Loucy (cell line): ENCODE results near the gene ACSM5.
"Not testable (repeated sequence)": the region's sequence is repeated elsewhere in the genome, so short reads cannot be mapped to it uniquely, and the experiment has no call there.

Source experiments
- H2AFZ ChIP-seq: fragments of 200-600 bp; sonication (generic); 2 replicates; pipeline ENCODE4 v1.6.0; 2016; ENCODE audit warnings: antibody characterized with exemption, mild to moderate bottlenecking, low read length, moderate library complexity
- H3F3A ChIP-seq: fragments of 200-600 bp; 2 replicates; pipeline ENCODE4 v1.6.0; 2016; ENCODE audit warnings: antibody characterized with exemption, low read depth, mild to moderate bottlenecking
- H3K27me3 ChIP-seq: fragments of 200-600 bp; sonication (generic); 2 replicates; pipeline ENCODE4 v1.6.1; 2014; ENCODE audit warnings: low read length, mild to moderate bottlenecking; ENCODE audit not compliant: insufficient read depth, poor library complexity, severe bottlenecking
- H3K36me3 ChIP-seq: fragments of 200-600 bp; sonication (generic); 2 replicates; pipeline ENCODE4 v1.6.1; 2016; ENCODE audit warnings: low read length; ENCODE audit not compliant: insufficient read depth
- H3K4me1 ChIP-seq: fragments of 200-600 bp; sonication (generic); 2 replicates; pipeline ENCODE4 v1.5.1; 2014; ENCODE audit warnings: low read length, mild to moderate bottlenecking; ENCODE audit not compliant: insufficient read depth, poor library complexity, severe bottlenecking
- H3K4me2 ChIP-seq: fragments of 200-600 bp; sonication (generic); 2 replicates; pipeline ENCODE4 v1.6.0; 2014; ENCODE audit warnings: antibody characterized with exemption, low read length, low read depth, mild to moderate bottlenecking; ENCODE audit not compliant: poor library complexity, severe bottlenecking
- H3K4me3 ChIP-seq: fragments of 200-600 bp; sonication (generic); 2 replicates; pipeline ENCODE4 v1.5.1; 2014; ENCODE audit warnings: low read length, mild to moderate bottlenecking, mixed read lengths; ENCODE audit not compliant: poor library complexity, severe bottlenecking
- H3K79me2 ChIP-seq: fragments of 200-600 bp; sonication (generic); 2 replicates; pipeline ENCODE4 v1.6.1; 2014; ENCODE audit warnings: low read length; ENCODE audit not compliant: insufficient read depth
- H3K9ac ChIP-seq: fragments of 200-600 bp; sonication (generic); 2 replicates; pipeline ENCODE4 v1.6.0; 2014; ENCODE audit warnings: mild to moderate bottlenecking, low read depth, low read length, moderate library complexity; ENCODE audit not compliant: poor library complexity, severe bottlenecking
- H3K9me2 ChIP-seq: fragments of 200-600 bp; sonication (generic); replicated peaks from 2 replicates; pipeline ENCODE4 v1.6.1; 2016; ENCODE audit warnings: low read depth, low read length, mixed read lengths
- H3K9me3 ChIP-seq: fragments of 200-600 bp; sonication (generic); 2 replicates; pipeline ENCODE4 v1.6.1; 2014; ENCODE audit warnings: mild to moderate bottlenecking, antibody characterized with exemption, low read length, low read depth; ENCODE audit not compliant: insufficient read depth
- H4K20me1 ChIP-seq: fragments of 200-600 bp; sonication (generic); 2 replicates; pipeline ENCODE4 v1.6.0; 2014; ENCODE audit warnings: antibody characterized with exemption, low read length, mild to moderate bottlenecking; ENCODE audit not compliant: insufficient read depth, poor library complexity, severe bottlenecking
- EZH2phosphoT487 ChIP-seq: fragments of 200-600 bp; IDR thresholded peaks from 2 replicates; pipeline ENCODE4 v1.6.1; 2018; ENCODE audit warnings: antibody characterized with exemption, mild to moderate bottlenecking, moderate library complexity, borderline replicate concordance
- TF ChIP-seq, protein P1 (sequence below): fragments of 200-600 bp; sonication (generic); conservative IDR thresholded peaks from 2 replicates; pipeline ENCODE4 v1.5.1; 2014; ENCODE audit warnings: mild to moderate bottlenecking, antibody characterized with exemption, low read length

The ACSM5 gene

GRCh38 chr16:20410121-20410723 lies 888 bp downstream of the ACSM5 start:
- no peaks in the 10 kb centered on the region for H3K9me3 ChIP-seq
- H3K36me3 ChIP-seq, result no peaks in the 10 kb centered on the region
- no peak overlapping the region for H3K4me3 ChIP-seq
- no peaks in the 10 kb centered on the region for H4K20me1 ChIP-seq
- no peaks in the 10 kb centered on the region for H3K79me2 ChIP-seq
- no peak overlapping the region for H3K4me2 ChIP-seq
- H3F3A ChIP-seq, result no peaks in the 10 kb centered on the region
- no peaks in the 10 kb centered on the region; the same call in 1 of the 2 replicates for H3K9me2 ChIP-seq
- H2AFZ ChIP-seq, result no peak overlapping the region
- H3K27me3 ChIP-seq, result no peaks in the 10 kb centered on the region
- no peaks in the 10 kb centered on the region for H3K4me1 ChIP-seq
- TF ChIP-seq EZH2phosphoT487, result no peak
- TF ChIP-seq, protein P1, sequence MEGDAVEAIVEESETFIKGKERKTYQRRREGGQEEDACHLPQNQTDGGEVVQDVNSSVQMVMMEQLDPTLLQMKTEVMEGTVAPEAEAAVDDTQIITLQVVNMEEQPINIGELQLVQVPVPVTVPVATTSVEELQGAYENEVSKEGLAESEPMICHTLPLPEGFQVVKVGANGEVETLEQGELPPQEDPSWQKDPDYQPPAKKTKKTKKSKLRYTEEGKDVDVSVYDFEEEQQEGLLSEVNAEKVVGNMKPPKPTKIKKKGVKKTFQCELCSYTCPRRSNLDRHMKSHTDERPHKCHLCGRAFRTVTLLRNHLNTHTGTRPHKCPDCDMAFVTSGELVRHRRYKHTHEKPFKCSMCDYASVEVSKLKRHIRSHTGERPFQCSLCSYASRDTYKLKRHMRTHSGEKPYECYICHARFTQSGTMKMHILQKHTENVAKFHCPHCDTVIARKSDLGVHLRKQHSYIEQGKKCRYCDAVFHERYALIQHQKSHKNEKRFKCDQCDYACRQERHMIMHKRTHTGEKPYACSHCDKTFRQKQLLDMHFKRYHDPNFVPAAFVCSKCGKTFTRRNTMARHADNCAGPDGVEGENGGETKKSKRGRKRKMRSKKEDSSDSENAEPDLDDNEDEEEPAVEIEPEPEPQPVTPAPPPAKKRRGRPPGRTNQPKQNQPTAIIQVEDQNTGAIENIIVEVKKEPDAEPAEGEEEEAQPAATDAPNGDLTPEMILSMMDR, result no peak
- H3K9ac ChIP-seq, result no peak overlapping the region

- H3K9me3 ChIP-seq, result no peaks in the 10 kb centered on the region
- no peaks in the 10 kb centered on the region for H3K4me1 ChIP-seq
- no peaks in the 10 kb centered on the region for H3F3A ChIP-seq
- H3K9me2 ChIP-seq, result no peaks in the 10 kb centered on the region; the same call in 1 of the 2 replicates
- H3K4me2 ChIP-seq, result no peak overlapping the region
- no peaks in the 10 kb centered on the region for H4K20me1 ChIP-seq
- H3K36me3 ChIP-seq, result no peaks in the 10 kb centered on the region
- no peaks in the 10 kb centered on the region for H3K79me2 ChIP-seq
- H2AFZ ChIP-seq, result no peak overlapping the region
- no peak overlapping the region for H3K9ac ChIP-seq
- no peak overlapping the region for H3K4me3 ChIP-seq
- TF ChIP-seq EZH2phosphoT487, result no peak
- TF ChIP-seq, protein P1, result no peak
- no peaks in the 10 kb centered on the region for H3K27me3 ChIP-seq
Observed at GRCh38 chr16:20411055-20411454, 1.7 kb downstream of the ACSM5 start.

DNA sequence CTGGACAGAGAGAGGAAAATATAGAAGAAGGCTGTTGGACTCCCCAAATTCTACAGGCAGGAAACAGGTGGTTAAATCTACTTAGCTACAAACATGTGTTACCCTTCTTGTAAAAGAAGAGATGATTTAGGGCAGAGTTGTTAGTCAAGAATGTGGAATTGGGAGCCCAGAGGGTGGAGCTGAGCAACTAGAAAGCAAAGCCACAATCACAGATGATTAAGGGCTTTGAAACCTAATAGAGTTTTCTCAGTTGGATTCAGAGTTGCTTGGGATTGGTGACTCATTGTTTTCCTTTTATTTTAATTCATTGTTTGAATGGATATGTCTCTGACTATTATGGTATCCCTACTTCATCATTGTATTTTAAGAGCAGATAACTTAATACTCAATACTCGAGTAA lies 6.2 kb downstream of the ACSM5 start:
- H3K4me1 ChIP-seq, result no peaks in the 10 kb centered on the region
- no peaks in the 10 kb centered on the region for H3F3A ChIP-seq
- H3K9me3 ChIP-seq, result no peaks in the 10 kb centered on the region
- no peak overlapping the region for H3K4me2 ChIP-seq
- no peaks in the 10 kb centered on the region; the same call in 1 of the 2 replicates for H3K9me2 ChIP-seq
- H2AFZ ChIP-seq, result no peak overlapping the region
- H3K79me2 ChIP-seq, result no peaks in the 10 kb centered on the region
- H3K9ac ChIP-seq, result no peak overlapping the region
- H3K27me3 ChIP-seq, result no peaks in the 10 kb centered on the region
- no peak for TF ChIP-seq EZH2phosphoT487
- TF ChIP-seq, protein P1, result no peak
- no peak overlapping the region for H3K4me3 ChIP-seq
- H4K20me1 ChIP-seq, result no peaks in the 10 kb centered on the region
- no peaks in the 10 kb centered on the region for H3K36me3 ChIP-seq

DNA sequence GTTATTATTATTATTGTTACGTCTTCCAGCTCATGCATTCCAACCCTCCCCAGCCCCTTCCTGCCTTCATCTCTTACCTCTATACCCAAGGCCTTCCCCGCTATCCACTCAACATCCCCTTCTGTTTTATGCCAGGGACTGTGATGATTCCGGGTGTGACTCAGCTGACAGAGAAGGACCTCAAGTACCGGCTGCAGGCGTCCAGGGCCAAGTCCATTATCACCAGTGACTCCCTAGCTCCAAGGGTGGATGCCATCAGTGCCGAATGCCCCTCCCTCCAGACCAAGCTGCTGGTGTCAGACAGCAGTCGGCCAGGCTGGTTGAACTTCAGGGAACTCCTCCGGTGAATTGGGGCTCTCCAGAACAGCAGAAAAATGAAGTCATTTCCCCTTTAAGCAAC lies 9.8 kb downstream of the ACSM5 start:
- not testable (repeated sequence) for H3K9me2 ChIP-seq, H3K9ac ChIP-seq, H3K79me2 ChIP-seq, H3K27me3 ChIP-seq, H3K4me2 ChIP-seq, H2AFZ ChIP-seq, H3K4me1 ChIP-seq, H3K4me3 ChIP-seq, H4K20me1 ChIP-seq, H3F3A ChIP-seq, H3K9me3 ChIP-seq, H3K36me3 ChIP-seq

DNA sequence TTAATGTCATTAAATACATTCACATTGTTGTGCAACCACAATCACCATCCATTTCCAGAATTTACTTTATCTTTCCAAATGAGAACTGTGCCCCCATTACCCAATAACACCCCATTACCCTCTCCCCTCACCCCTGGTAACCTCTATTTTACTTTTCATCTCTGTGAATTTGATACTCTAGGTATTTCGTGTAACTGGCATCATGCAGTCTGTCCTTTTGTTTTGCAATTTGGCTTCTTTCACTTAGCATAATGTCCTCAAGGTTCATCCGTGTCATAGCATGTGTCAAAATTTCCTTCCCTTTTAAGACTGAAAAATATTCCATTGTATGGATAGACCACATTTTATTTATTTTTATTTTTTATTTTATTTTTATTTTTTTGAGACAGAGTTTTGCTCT lies 12.4 kb downstream of the ACSM5 start:
- H3K4me1 ChIP-seq, H3F3A ChIP-seq, H3K27me3 ChIP-seq, H3K4me2 ChIP-seq, H3K9me3 ChIP-seq, H4K20me1 ChIP-seq, H3K9ac ChIP-seq, H3K36me3 ChIP-seq, H3K79me2 ChIP-seq, H3K9me2 ChIP-seq, H3K4me3 ChIP-seq, H2AFZ ChIP-seq: not testable (repeated sequence)
